Measurements from ENCODE around the gene TNNT2. TPM values are rescaled to one million over a fixed set of nuclear protein-coding genes. Genes with fewer than 3 reads are reported as not detected.

TNNT2 gene
- total and polyA plus RNA-seq, 2 donors (not counting 1 experiment from before 2014, with no cell fraction given), result 1.4 TPM; not detected in 1

DNA sequence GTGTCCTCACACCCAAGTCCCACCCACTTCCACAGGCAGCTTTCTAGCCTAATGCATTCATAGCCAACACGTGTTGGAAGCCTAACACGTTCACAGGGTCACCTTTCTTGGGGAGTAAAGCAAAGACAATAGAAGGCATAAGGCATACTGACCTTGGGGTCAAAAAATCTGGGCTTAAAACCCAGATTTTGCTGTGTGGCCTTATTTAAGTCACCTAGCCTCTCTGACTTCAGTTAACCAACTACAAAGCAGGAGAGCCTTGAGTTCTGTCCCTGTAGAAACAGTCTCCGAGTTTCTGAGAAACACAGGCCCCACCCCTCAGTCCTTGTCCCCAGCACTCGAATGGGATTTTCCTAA is 1.4 kb downstream of the TNNT2 start:
- H3K27me3 ChIP-seq (ENCODE audit: control insufficient read depth, insufficient read depth, low read length), result peaks cover 32% of the 10 kb centered on the region
- no peak overlapping the region for H3K4me3 ChIP-seq (replicated peaks in 1 of 4; ENCODE audit: control extremely low read depth in 1 of 4, insufficient read depth in 1 of 4, low read depth in 3 of 4, low read length in 4 of 4)
- no peaks in the 10 kb centered on the region for H3K79me2 ChIP-seq (ENCODE audit: control insufficient read depth, insufficient read depth, low read length)
- DNase-seq (ENCODE audit: low read depth in 2 of 2), result no peak
- no peak overlapping the region for H2AFZ ChIP-seq (ENCODE audit: low read length)
- H3K4me2 ChIP-seq (ENCODE audit: extremely low read depth, insufficient read depth, low read length), result no peak overlapping the region
- no peaks in the 10 kb centered on the region for H3K4me1 ChIP-seq (ENCODE audit: control insufficient read depth, extremely low read depth, insufficient read depth, low read length)
- no peaks in the 10 kb centered on the region for H3K9me3 ChIP-seq (ENCODE audit: control insufficient read depth, insufficient read depth, low read depth, low read length)
- H3K27ac ChIP-seq (ENCODE audit: insufficient read depth, low read length), result no peak overlapping the region
- no peaks in the 10 kb centered on the region for H4K20me1 ChIP-seq (ENCODE audit: control insufficient read depth, extremely low read depth, insufficient read depth, low read length)
- H3K9ac ChIP-seq (ENCODE audit: insufficient read depth, low read length), result no peak overlapping the region
- no peaks in the 10 kb centered on the region for H3K36me3 ChIP-seq (ENCODE audit: control insufficient read depth, insufficient read depth, low read length)
- TF ChIP-seq EZH2 (IDR thresholded peaks at IDR 0.05; ENCODE audit: low read length, missing control alignments), result no peak
- TF ChIP-seq, protein P1, sequence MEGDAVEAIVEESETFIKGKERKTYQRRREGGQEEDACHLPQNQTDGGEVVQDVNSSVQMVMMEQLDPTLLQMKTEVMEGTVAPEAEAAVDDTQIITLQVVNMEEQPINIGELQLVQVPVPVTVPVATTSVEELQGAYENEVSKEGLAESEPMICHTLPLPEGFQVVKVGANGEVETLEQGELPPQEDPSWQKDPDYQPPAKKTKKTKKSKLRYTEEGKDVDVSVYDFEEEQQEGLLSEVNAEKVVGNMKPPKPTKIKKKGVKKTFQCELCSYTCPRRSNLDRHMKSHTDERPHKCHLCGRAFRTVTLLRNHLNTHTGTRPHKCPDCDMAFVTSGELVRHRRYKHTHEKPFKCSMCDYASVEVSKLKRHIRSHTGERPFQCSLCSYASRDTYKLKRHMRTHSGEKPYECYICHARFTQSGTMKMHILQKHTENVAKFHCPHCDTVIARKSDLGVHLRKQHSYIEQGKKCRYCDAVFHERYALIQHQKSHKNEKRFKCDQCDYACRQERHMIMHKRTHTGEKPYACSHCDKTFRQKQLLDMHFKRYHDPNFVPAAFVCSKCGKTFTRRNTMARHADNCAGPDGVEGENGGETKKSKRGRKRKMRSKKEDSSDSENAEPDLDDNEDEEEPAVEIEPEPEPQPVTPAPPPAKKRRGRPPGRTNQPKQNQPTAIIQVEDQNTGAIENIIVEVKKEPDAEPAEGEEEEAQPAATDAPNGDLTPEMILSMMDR (conservative IDR thresholded peaks at IDR 0.05 in 1 of 2, IDR thresholded peaks at IDR 0.05 in 1 of 2; ENCODE audit: low read depth in 1 of 2, low read length in 2 of 2), result no peak

DNA sequence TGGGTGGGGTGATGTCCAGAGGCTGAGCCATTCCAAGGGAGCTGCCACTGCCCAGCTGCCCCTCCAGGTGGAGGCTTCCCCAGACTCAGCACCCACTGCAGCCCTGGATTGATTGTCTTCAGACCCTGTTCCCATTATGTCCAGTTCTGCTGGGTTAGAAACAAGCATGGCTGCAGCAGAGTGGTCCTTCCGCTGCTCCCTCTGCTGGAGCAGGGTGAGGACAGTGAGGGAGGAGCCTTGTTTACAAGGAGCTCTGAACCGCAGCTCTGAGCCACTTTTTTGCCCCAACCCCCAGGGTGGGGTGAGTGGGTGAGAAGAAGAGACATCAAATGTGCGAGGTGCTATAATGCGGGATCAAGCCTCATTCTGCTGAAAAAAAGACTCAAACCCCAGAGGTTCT is 2.3 kb downstream of the TNNT2 start:
- H2AFZ ChIP-seq (ENCODE audit: low read length), result no peak overlapping the region
- H4K20me1 ChIP-seq (ENCODE audit: control insufficient read depth, extremely low read depth, insufficient read depth, low read length), result no peaks in the 10 kb centered on the region
- H3K9ac ChIP-seq (ENCODE audit: insufficient read depth, low read length), result no peak overlapping the region
- H3K79me2 ChIP-seq (ENCODE audit: control insufficient read depth, insufficient read depth, low read length), result no peaks in the 10 kb centered on the region
- no peak overlapping the region for H3K4me2 ChIP-seq (ENCODE audit: extremely low read depth, insufficient read depth, low read length)
- H3K27me3 ChIP-seq (ENCODE audit: control insufficient read depth, insufficient read depth, low read length), result peaks cover 40% of the 10 kb centered on the region
- no peaks in the 10 kb centered on the region for H3K36me3 ChIP-seq (ENCODE audit: control insufficient read depth, insufficient read depth, low read length)
- no peaks in the 10 kb centered on the region for H3K9me3 ChIP-seq (ENCODE audit: control insufficient read depth, insufficient read depth, low read depth, low read length)
- H3K4me1 ChIP-seq (ENCODE audit: control insufficient read depth, extremely low read depth, insufficient read depth, low read length), result no peaks in the 10 kb centered on the region
- no peak for DNase-seq (ENCODE audit: low read depth in 2 of 2)
- H3K27ac ChIP-seq (ENCODE audit: insufficient read depth, low read length), result no peak overlapping the region
- no peak overlapping the region for H3K4me3 ChIP-seq (replicated peaks in 1 of 4; ENCODE audit: control extremely low read depth in 1 of 4, insufficient read depth in 1 of 4, low read depth in 3 of 4, low read length in 4 of 4)
- TF ChIP-seq EZH2 (IDR thresholded peaks at IDR 0.05; ENCODE audit: low read length, missing control alignments), result no peak
- TF ChIP-seq, protein P1 (conservative IDR thresholded peaks at IDR 0.05 in 1 of 2, IDR thresholded peaks at IDR 0.05 in 1 of 2; ENCODE audit: low read depth in 1 of 2, low read length in 2 of 2), result peak in 1 of 2 donors; percentile 14

DNA sequence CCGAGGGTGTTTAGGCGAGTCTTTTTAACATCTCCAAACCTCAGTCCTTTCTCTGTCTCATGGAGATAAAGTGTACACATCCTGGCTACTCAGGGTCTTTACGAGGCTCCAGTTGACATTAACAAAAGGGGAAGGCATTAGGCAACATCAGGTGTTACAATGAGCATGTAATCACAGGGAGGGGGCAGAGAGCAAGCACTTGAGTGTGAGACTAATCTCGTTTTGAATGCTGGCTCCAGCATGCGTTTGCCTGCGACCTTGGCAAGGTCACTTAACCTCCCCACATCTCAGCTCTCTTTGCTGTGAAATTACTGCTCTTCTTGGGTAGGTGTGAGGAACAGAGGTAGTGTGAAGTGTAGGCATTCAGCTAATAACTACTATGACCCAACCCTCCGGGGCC is 3.1 kb downstream of the TNNT2 start:
- H3K4me2 ChIP-seq (ENCODE audit: extremely low read depth, insufficient read depth, low read length), result no peak overlapping the region
- no peak overlapping the region for H3K27ac ChIP-seq (ENCODE audit: insufficient read depth, low read length)
- TF ChIP-seq EZH2 (IDR thresholded peaks at IDR 0.05; ENCODE audit: low read length, missing control alignments), result no peak
- TF ChIP-seq, protein P1 (conservative IDR thresholded peaks at IDR 0.05 in 1 of 2, IDR thresholded peaks at IDR 0.05 in 1 of 2; ENCODE audit: low read depth in 1 of 2, low read length in 2 of 2), result no peak
- no peak overlapping the region for H3K9ac ChIP-seq (ENCODE audit: insufficient read depth, low read length)
- H3K79me2 ChIP-seq (ENCODE audit: control insufficient read depth, insufficient read depth, low read length), result no peaks in the 10 kb centered on the region
- H4K20me1 ChIP-seq (ENCODE audit: control insufficient read depth, extremely low read depth, insufficient read depth, low read length), result no peaks in the 10 kb centered on the region
- no peak for DNase-seq (ENCODE audit: low read depth in 2 of 2)
- no peak overlapping the region for H2AFZ ChIP-seq (ENCODE audit: low read length)
- no peak overlapping the region for H3K4me3 ChIP-seq (replicated peaks in 1 of 4; ENCODE audit: control extremely low read depth in 1 of 4, insufficient read depth in 1 of 4, low read depth in 3 of 4, low read length in 4 of 4)
- H3K36me3 ChIP-seq (ENCODE audit: control insufficient read depth, insufficient read depth, low read length), result no peaks in the 10 kb centered on the region
- H3K27me3 ChIP-seq (ENCODE audit: control insufficient read depth, insufficient read depth, low read length), result peaks cover 41% of the 10 kb centered on the region
- no peaks in the 10 kb centered on the region for H3K9me3 ChIP-seq (ENCODE audit: control insufficient read depth, insufficient read depth, low read depth, low read length)
- H3K4me1 ChIP-seq (ENCODE audit: control insufficient read depth, extremely low read depth, insufficient read depth, low read length), result no peaks in the 10 kb centered on the region

All from fibroblast of lung (primary cell).